ENCODE results near the gene ADCY10. TPM values are rescaled to one million over a fixed set of nuclear protein-coding genes. Genes with fewer than 3 reads are reported as not detected.

Gene ADCY10
- total RNA-seq, 6 experiments from 2014 or later, result 0.43 to 5.8 (median 1.5) TPM

DNA sequence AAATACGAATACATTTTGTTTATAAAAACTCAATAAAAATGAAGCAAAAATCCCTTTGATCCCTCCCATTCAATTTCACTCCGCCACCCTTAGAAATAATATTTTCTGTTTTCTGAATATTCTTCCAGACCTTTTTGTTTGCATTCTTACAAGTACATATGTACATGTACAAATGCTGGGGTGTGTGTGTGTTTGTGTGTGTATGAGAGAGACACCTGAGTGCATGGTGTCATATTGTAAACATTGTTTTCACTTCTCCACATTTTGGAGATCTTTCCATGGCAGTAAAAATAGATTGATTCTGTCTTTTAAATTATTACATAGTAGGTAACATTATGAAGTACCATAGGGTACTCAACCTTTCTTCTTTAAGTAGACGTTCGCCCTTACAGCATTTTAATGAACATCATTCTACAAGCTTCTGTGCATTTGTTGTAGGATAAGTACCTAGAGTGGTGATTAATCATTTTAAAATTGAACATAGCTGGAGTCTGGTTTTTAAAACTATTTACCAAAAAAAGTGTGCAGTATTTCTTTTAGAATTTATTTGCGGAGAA lies 24.2 kb upstream of the ADCY10 start:
- H3K27ac ChIP-seq, result peak overlapping the region in 2 of 3 donors; percentile 94 to 95
- WGBS (ENCODE audit: insufficient coverage, low coverage, low lambda C conversion rate, missing lambda C conversion rate), result 21% methylated on average over 5 of the region's 5 CpGs
- DNase-seq (no peak), ATAC-seq (no peak)
- H3K36me3 ChIP-seq, result no peaks in the 10 kb centered on the region
- H3K4me1 ChIP-seq, result peaks cover 0 to 7% (median 0%) of the 10 kb centered on the region in 4 donors
- peak overlapping the region; percentile 74 to 88 (median 79) for H3K4me3 ChIP-seq
- no peaks in the 10 kb centered on the region for H3K27me3 ChIP-seq
- TF ChIP-seq, protein P1, sequence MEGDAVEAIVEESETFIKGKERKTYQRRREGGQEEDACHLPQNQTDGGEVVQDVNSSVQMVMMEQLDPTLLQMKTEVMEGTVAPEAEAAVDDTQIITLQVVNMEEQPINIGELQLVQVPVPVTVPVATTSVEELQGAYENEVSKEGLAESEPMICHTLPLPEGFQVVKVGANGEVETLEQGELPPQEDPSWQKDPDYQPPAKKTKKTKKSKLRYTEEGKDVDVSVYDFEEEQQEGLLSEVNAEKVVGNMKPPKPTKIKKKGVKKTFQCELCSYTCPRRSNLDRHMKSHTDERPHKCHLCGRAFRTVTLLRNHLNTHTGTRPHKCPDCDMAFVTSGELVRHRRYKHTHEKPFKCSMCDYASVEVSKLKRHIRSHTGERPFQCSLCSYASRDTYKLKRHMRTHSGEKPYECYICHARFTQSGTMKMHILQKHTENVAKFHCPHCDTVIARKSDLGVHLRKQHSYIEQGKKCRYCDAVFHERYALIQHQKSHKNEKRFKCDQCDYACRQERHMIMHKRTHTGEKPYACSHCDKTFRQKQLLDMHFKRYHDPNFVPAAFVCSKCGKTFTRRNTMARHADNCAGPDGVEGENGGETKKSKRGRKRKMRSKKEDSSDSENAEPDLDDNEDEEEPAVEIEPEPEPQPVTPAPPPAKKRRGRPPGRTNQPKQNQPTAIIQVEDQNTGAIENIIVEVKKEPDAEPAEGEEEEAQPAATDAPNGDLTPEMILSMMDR (IDR thresholded peaks at IDR 0.05), result no peak
- TF ChIP-seq POLR2A (IDR thresholded peaks at IDR 0.05), result no peak
- intact Hi-C loops (cut with DNase I), result no loop called here
- no peaks in the 10 kb centered on the region for H3K9me3 ChIP-seq

DNA sequence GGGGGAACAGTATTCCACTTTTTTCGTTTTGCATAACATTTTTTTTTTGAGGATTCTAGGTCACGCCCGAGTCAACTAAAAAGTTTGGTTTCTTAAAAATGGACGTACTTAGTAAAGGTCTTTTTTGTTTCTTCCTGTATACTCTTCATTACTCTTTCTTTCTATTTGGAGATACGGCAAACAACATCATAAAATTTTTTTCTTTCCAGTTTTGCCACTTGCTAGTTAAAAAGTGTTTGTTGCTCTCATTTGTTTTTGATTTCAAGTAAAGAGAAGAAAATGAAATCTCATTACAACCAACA lies 23.7 kb upstream of the ADCY10 start:
- H3K36me3 ChIP-seq, result no peaks in the 10 kb centered on the region
- H3K27ac ChIP-seq, result peak overlapping the region; percentile 94 to 95 (median 94)
- under 1% methylated on average over 5 of the region's 5 CpGs for WGBS (ENCODE audit: insufficient coverage, low coverage, low lambda C conversion rate, missing lambda C conversion rate)
- ATAC-seq, result no peak
- peak overlapping the region; percentile 74 to 88 (median 79) for H3K4me3 ChIP-seq
- TF ChIP-seq, protein P1 (IDR thresholded peaks at IDR 0.05), result no peak
- TF ChIP-seq POLR2A (IDR thresholded peaks at IDR 0.05), result no peak
- no peaks in the 10 kb centered on the region for H3K9me3 ChIP-seq
- intact Hi-C loops (cut with DNase I), result no loop called here
- H3K4me1 ChIP-seq, result peaks cover 0 to 11% (median 0%) of the 10 kb centered on the region in 4 donors
- DNase-seq, result no peak
- no peaks in the 10 kb centered on the region for H3K27me3 ChIP-seq

DNA sequence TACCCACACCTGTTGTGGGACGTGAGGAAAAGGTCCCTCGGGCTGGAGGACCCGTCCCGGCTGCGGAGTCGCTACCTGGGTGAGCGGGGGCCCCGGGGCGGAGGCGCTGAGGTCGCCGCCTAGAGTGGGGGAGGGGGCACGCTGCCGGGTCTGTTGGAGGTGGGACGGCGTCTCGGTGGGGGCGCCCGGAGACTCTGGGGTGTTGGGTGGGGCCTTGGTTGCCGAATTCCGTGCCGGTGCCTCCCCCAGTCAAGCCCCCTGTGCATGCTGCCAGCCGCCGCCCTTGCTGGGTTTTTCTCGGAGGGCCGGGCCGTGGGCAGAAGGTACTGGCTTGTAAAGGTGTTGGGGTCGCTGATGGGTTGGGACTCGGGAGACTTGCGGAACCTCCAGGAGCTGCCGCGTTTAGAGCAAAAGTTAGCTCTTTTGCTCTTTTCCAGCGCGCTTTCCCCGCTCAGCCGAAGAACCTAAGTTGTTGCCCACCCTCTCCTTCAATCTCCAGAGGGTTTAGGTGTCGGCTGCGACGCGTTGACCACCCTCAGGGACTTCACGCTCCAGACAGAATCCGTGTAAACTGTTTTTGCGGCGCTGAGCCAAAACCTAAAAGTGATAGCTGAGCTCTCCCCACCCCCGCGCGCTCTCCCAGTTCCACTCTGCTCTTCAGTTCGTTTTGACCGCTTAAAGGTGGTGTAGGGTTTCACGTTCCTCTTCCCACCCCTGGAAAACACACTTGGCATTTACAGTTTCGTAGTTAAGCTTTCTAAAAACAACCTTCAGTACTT lies 23.2 kb upstream of the ADCY10 start, which contains the start of gene MPC2:
Gene MPC2 (minus strand): TSS at position 143 of the 779 bp plus-strand sequence. CDS start 1,231 bp downstream, outside the sequence.
- under 1% methylated on average over 25 of the region's 51 CpGs for WGBS (ENCODE audit: insufficient coverage, low coverage, low lambda C conversion rate, missing lambda C conversion rate)
- Histone ChIP-seq H3K4me3 (peak within 1 kb of the TSS; percentile 74 to 88 (median 79)), H3K4me1 (peaks cover 0 to 17% (median 0%) of the 10 kb centered on the region in 4 donors), H3K9me3 (no peaks in the 10 kb centered on the region), H3K27me3 (no peaks in the 10 kb centered on the region), H3K27ac (peak within 1 kb of the TSS; percentile 94 to 95 (median 94)), H3K36me3 (no peaks in the 10 kb centered on the region)
- ATAC-seq (peak; percentile 38 to 50 (median 45)), DNase-seq (peak; percentile 83 to 89 (median 84))
- intact Hi-C loops (cut with DNase I), result no loop called here
- TF ChIP-seq POLR2A (IDR thresholded peaks at IDR 0.05), result peak; percentile 19
- TF ChIP-seq, protein P1 (IDR thresholded peaks at IDR 0.05), result no peak

DNA sequence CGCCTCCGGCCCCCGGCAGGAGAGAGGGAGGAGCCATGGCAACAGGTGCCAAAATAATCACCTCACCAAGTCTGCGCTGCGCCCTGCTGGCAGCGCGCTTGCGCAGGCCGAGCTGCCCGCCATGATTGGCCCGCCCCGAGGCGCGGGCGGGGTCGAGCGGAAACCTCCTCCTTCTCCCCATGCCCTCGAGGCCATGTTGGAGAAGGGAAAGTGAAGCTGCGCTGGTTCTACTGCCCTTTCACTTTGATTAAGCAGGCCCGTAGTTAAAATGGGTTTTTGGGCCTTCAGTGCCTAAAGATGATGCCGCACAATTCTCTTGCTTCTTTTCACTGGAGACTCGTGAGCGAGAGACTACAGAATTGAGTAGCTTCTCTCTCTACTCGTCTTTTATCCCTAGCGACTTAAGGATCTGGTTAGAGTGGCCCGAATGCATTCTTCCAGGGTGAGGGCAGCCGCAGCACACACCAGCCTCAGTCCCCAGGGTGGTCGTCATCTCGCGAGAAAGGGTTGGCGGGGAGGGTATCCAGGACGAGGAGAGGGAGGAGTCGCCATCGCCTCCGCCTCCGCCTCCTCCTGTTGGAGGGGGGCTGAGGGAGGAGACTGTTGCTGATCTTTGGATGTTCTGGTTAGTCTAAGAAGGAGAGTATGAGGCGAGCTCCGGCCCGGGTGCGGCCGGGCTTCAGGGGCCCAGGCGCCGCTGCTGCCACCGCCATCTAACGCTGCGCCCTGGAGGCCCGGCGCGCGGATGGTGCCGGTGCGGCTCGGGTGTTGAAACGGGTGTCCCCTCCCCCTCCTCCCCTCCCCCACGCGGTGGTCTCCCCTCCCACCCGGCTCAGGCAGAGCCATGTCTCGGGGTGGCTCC lies 22.4 kb upstream of the ADCY10 start, which contains the start of gene DCAF6:
Gene DCAF6 (plus strand): TSS at position 616 of the 862 bp plus-strand sequence. CDS start 229 bp downstream, at position 845.
- DNase-seq (peak; percentile 97 to 98 (median 98)), ATAC-seq (peak; percentile 81 to 91 (median 85))
- Histone ChIP-seq H3K4me1 (peaks cover 0 to 25% (median 3%) of the 10 kb centered on the region in 4 donors), H3K4me3 (peak within 1 kb of the TSS; percentile 74 to 88 (median 79)), H3K27me3 (no peaks in the 10 kb centered on the region), H3K36me3 (no peaks in the 10 kb centered on the region), H3K27ac (peak within 1 kb of the TSS; percentile 94 to 95 (median 94)), H3K9me3 (no peaks in the 10 kb centered on the region)
- intact Hi-C loops (cut with DNase I), result no loop called here
- WGBS (ENCODE audit: insufficient coverage, low coverage, low lambda C conversion rate, missing lambda C conversion rate), result 0% methylated on average over 22 of the region's 58 CpGs
- TF ChIP-seq, protein P1 (IDR thresholded peaks at IDR 0.05), result peak in 1 of 4 donors; percentile 14
- peak; percentile 95 for TF ChIP-seq POLR2A (IDR thresholded peaks at IDR 0.05)

Data from right lobe of liver (tissue), 6 donors.